B cell (primary cell): ENCODE results near the gene CRIM1.

ENCODE experiments used
- EZH2 ChIP-seq: IDR thresholded peaks from 2 replicates; pipeline ENCODE4 v1.6.1; 2012; ENCODE audit warnings: borderline replicate concordance, low read depth, mild to moderate bottlenecking, moderate library complexity, low read length; ENCODE audit not compliant: insufficient read depth, poor library complexity, severe bottlenecking
- TF ChIP-seq, protein P1 (sequence below): fragments of 200-600 bp; IDR thresholded peaks from one replicate; pipeline ENCODE4 v1.8.0; 2022; ENCODE audit warnings: antibody characterized with exemption, mild to moderate bottlenecking

- TF ChIP-seq, protein P1, sequence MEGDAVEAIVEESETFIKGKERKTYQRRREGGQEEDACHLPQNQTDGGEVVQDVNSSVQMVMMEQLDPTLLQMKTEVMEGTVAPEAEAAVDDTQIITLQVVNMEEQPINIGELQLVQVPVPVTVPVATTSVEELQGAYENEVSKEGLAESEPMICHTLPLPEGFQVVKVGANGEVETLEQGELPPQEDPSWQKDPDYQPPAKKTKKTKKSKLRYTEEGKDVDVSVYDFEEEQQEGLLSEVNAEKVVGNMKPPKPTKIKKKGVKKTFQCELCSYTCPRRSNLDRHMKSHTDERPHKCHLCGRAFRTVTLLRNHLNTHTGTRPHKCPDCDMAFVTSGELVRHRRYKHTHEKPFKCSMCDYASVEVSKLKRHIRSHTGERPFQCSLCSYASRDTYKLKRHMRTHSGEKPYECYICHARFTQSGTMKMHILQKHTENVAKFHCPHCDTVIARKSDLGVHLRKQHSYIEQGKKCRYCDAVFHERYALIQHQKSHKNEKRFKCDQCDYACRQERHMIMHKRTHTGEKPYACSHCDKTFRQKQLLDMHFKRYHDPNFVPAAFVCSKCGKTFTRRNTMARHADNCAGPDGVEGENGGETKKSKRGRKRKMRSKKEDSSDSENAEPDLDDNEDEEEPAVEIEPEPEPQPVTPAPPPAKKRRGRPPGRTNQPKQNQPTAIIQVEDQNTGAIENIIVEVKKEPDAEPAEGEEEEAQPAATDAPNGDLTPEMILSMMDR: no peak
- no peak for TF ChIP-seq EZH2
These were observed 26.3 kb upstream of the CRIM1 start for GRCh38 chr2:36329251-36329650.
